ENCODE measurements around the gene ZCCHC24. TPM values are rescaled to one million over a fixed set of nuclear protein-coding genes. Genes with fewer than 3 reads are reported as not detected.
"Not testable (repeated sequence)": the region's sequence is repeated elsewhere in the genome, so short reads cannot be mapped to it uniquely, and the experiment has no call there.

The ZCCHC24 gene
- total RNA-seq, 2 experiments from 2014 or later, result 0.78 to 0.80 TPM

- DNase-seq, result no peak
- Mint-ChIP-seq H3K27me3 (no peaks in the 10 kb centered on the region), H3K36me3 (peaks cover 5% of the 10 kb centered on the region), H3K4me3 (no peak overlapping the region), H3K9me3 (peaks cover 1% of the 10 kb centered on the region), H3K4me1 (peaks cover 24% of the 10 kb centered on the region), H3K27ac (no peak overlapping the region)
Observed at GRCh38 chr10:79334573-79334972, 110.9 kb downstream of the ZCCHC24 start.

DNA sequence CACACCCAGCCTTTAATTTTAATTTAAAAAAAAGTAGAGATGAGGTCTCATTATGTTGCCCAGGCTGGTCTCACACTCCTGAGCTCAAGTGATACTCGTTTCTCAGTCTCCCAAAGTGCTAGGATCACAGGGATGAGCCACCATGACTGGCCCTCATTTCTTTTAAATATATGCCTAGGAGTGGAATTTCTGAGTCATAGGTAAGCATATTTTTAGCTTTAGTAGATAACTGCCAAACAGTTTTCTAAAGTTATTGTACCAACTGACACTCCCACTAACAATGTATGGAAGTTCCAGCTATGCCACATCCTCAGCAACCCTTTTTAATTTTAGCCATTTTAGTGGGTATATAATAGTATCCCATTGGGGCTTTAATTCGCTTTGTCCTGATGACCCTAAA lies 111.9 kb downstream of the ZCCHC24 start:
- peaks cover 5% of the 10 kb centered on the region for H3K36me3 Mint-ChIP-seq
- peak overlapping the region; percentile 68 for H3K27ac Mint-ChIP-seq
- no peaks in the 10 kb centered on the region for H3K27me3 Mint-ChIP-seq
- no peak for DNase-seq
- peaks cover 24% of the 10 kb centered on the region for H3K4me1 Mint-ChIP-seq
- H3K4me3 Mint-ChIP-seq, result no peak overlapping the region
- peaks cover 1% of the 10 kb centered on the region for H3K9me3 Mint-ChIP-seq

- not testable (repeated sequence) for H3K27me3 Mint-ChIP-seq
- peaks cover 24% of the 10 kb centered on the region for H3K4me1 Mint-ChIP-seq
Observed at GRCh38 chr10:79332610-79333315, 112.7 kb downstream of the ZCCHC24 start.

More at GRCh38 chr10:79332610-79333315, 112.7 kb downstream of the ZCCHC24 start:
- not testable (repeated sequence) for H3K4me3 Mint-ChIP-seq, H3K36me3 Mint-ChIP-seq, H3K9me3 Mint-ChIP-seq, DNase-seq
- H3K27ac Mint-ChIP-seq, result peak overlapping the region; percentile 68

Other genes with a start within 250 kb of the ZCCHC24 start
- 100 to 1,000 TPM; 163 to 176 TPM for gene PPIF, start 98.2 kb downstream of the ZCCHC24 start, total RNA-seq
- gene EIF5AL1, start 66.9 kb upstream of the ZCCHC24 start, total RNA-seq, result 1 to 10 TPM; 2.9 to 3.1 TPM
- not detected for gene SFTPA2, start 114.8 kb upstream of the ZCCHC24 start, total RNA-seq
- not detected for gene SFTPA1, start 165.3 kb upstream of the ZCCHC24 start, total RNA-seq

Data from activated naive CD8-positive, alpha-beta T cell treated with anti-CD3 and anti-CD28 coated beads for 36 hours (primary cell).